Measurements from ENCODE around the gene RTN4RL1. TPM values are rescaled to one million over a fixed set of nuclear protein-coding genes. Genes with fewer than 3 reads are reported as not detected.

The RTN4RL1 gene
- total and polyA plus RNA-seq, 9 donors, result 0.30 to 4.1 (median 1.6) TPM; not detected in 1

DNA sequence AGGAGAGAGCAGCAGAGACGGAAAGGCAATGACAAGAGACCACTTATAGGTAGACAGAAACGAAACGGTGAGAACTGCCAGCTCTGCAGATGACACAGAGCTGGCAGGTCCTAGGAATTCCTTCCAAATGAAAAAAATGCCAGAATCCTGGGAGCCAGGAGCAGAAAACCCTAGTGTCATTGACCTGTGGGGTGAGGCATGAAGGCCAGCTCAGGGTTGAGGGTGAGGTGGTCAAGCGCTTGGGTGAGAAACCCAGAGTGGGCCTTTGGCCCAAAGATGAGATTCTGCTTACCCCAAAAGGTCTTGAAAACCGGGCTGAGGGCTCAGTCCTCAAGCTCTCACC lies 39.0 kb upstream of the RTN4RL1 start:
- intact Hi-C loops (cut with DNase I), result no loop called here
- TF ChIP-seq, protein P1, sequence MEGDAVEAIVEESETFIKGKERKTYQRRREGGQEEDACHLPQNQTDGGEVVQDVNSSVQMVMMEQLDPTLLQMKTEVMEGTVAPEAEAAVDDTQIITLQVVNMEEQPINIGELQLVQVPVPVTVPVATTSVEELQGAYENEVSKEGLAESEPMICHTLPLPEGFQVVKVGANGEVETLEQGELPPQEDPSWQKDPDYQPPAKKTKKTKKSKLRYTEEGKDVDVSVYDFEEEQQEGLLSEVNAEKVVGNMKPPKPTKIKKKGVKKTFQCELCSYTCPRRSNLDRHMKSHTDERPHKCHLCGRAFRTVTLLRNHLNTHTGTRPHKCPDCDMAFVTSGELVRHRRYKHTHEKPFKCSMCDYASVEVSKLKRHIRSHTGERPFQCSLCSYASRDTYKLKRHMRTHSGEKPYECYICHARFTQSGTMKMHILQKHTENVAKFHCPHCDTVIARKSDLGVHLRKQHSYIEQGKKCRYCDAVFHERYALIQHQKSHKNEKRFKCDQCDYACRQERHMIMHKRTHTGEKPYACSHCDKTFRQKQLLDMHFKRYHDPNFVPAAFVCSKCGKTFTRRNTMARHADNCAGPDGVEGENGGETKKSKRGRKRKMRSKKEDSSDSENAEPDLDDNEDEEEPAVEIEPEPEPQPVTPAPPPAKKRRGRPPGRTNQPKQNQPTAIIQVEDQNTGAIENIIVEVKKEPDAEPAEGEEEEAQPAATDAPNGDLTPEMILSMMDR (IDR thresholded peaks at IDR 0.05), result no peak
- TF ChIP-seq EP300 (IDR thresholded peaks at IDR 0.05) (no peak), POLR2A (IDR thresholded peaks at IDR 0.05) (no peak)
- H3K4me1 ChIP-seq (ENCODE audit: insufficient read depth), result peaks cover 47% of the 10 kb centered on the region
- no peaks in the 10 kb centered on the region for H3K9me3 ChIP-seq
- H3K27ac ChIP-seq, result peak overlapping the region in 1 of 2 donors; percentile 89
- 51 to 63% (median 61%) methylated on average over 5 of the region's 5 CpGs for WGBS, 3 donors
- H3K36me3 ChIP-seq, result no peaks in the 10 kb centered on the region
- H3K27me3 ChIP-seq, result no peaks in the 10 kb centered on the region
- DNase-seq, result no peak
- no peak overlapping the region for H3K4me3 ChIP-seq

DNA sequence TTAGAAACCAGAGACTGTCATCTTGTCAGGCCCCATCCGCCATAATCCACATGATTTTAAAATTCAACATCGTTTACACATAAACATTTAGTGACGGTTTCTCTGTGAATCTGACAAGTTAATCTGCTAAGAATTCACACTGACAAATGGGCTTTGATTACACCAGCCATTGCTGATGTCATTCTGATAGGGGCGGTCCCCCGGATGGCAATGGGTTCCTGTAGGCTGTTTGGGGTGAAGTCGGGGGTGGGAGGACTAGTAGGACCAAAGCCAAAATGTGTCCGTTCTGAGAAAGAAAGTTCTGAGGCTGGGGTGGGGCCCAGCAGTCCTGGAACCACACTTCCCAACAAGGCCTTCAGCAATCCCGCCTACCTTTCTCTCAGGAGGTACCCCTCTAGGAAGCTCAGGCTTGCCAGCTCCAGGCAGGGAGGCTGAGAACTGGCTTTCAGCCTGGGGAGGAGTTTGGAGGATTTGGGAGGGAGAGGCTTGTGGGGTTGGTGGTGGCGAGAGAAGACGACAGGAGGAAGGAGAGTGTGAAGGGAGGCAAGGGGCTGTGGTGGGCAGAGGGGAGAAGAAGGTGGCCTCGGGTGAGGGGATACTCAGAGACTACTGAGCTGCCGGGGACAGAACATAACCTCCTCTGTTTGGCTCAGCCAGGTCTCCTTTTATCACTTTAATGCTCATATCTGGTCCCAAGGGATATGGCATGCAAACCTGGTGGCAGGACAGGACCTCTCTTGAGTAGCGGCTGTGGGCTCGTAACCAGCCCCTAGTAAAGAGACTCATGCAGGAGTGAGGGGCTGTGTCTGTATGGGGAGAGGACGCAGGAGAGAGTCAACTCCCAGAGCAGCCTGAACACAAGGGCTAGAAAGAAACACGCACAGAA lies 38.4 kb upstream of the RTN4RL1 start:
- WGBS, 3 donors, result 51 to 60% (median 51%) methylated on average over 16 of the region's 16 CpGs
- H3K4me3 ChIP-seq, result no peak overlapping the region
- H3K27me3 ChIP-seq, result no peaks in the 10 kb centered on the region
- H3K36me3 ChIP-seq, result no peaks in the 10 kb centered on the region
- TF ChIP-seq POLR2A (IDR thresholded peaks at IDR 0.05) (no peak), EP300 (IDR thresholded peaks at IDR 0.05) (no peak)
- TF ChIP-seq, protein P1 (IDR thresholded peaks at IDR 0.05), result no peak
- peak overlapping the region; percentile 82 to 89 for H3K27ac ChIP-seq
- peaks cover 43% of the 10 kb centered on the region for H3K4me1 ChIP-seq (ENCODE audit: insufficient read depth)
- peak in 2 of 5 donors; percentile 28 to 62 for DNase-seq
- intact Hi-C loops (cut with DNase I), result no loop called here
- no peaks in the 10 kb centered on the region for H3K9me3 ChIP-seq

DNA sequence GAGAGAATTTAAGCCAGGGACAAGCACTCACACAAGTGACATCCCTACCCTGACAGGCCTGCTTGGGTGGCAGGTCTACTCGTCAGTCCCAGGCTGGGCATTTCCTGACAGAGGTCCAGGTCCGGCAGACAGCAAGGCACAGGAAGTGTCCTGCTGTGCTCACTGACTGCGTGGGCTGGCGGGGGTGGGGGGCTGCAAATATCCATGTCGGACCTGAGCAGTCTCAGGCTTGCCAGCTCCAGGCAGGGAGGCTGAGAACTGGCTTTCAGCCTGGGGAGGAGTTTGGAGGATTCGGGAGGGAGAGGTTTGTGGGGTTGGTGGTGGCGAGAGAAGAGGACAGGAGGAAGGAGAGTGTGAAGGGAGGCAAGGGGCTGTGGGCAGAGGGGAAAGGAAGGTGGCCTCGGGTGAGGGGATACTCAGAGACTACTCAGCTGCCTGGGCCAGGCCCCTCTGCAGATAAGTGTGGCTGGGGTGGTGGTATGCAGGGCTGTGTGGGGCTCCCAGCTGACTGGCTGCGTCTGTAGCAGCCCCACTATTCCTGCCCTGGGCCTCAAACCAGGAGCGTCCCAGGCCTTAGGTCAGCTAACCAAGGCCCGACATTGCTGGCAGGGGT lies 37.5 kb upstream of the RTN4RL1 start:
- H3K9me3 ChIP-seq, result no peaks in the 10 kb centered on the region
- peak overlapping the region; percentile 82 to 89 for H3K27ac ChIP-seq
- TF ChIP-seq EP300 (IDR thresholded peaks at IDR 0.05) (no peak), POLR2A (IDR thresholded peaks at IDR 0.05) (no peak)
- TF ChIP-seq, protein P1 (IDR thresholded peaks at IDR 0.05), result no peak
- DNase-seq, result peak; percentile 50 to 73 (median 56)
- 14 to 18% (median 18%) methylated on average over 11 of the region's 11 CpGs for WGBS, 3 donors
- H3K27me3 ChIP-seq, result no peaks in the 10 kb centered on the region
- no peaks in the 10 kb centered on the region for H3K36me3 ChIP-seq
- peaks cover 34% of the 10 kb centered on the region for H3K4me1 ChIP-seq (ENCODE audit: insufficient read depth)
- no peak overlapping the region for H3K4me3 ChIP-seq
- intact Hi-C loops (cut with DNase I), result no loop called here

DNA sequence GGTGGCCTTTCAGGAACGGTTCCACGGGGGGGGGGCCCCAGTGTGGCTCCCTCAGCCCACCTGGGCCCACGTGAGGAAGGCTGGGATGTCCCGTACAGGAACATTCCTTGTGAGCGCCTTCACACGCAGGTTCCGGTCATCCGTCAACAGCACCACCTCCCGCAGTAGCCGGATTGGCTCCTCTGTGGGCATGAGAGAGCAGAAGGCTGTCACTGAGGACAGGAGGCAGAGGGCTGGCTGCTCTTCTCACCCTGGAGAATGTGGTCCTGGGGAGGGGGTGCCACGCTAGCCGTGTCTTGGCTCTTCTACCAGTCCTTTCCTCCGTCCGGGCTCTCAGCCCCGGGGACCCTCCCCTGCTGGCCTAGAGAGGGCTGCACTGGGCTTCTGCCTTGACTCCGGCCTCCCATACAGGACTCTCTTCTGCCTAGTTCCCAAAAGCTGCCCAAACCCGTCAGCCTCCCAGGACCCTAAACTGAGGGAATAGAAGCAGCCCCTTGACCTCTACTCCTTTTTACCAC lies 36.4 kb upstream of the RTN4RL1 start:
- WGBS, 3 donors, result 60 to 70% (median 60%) methylated on average over 17 of the region's 17 CpGs
- TF ChIP-seq, protein P1 (IDR thresholded peaks at IDR 0.05), result no peak
- TF ChIP-seq EP300 (IDR thresholded peaks at IDR 0.05) (no peak), POLR2A (IDR thresholded peaks at IDR 0.05) (no peak)
- H3K4me3 ChIP-seq, result no peak overlapping the region
- intact Hi-C loops (cut with DNase I), result no loop called here
- H3K9me3 ChIP-seq, result no peaks in the 10 kb centered on the region
- H3K4me1 ChIP-seq (ENCODE audit: insufficient read depth), result peaks cover 24% of the 10 kb centered on the region
- H3K27ac ChIP-seq, result peak overlapping the region; percentile 89 to 98
- peak in 4 of 5 donors; percentile 33 to 54 (median 48) for DNase-seq
- H3K27me3 ChIP-seq, result no peaks in the 10 kb centered on the region
- H3K36me3 ChIP-seq, result no peaks in the 10 kb centered on the region
